Activated CD4-positive, CD25-positive, alpha-beta regulatory T cell treated with anti-CD3 and anti-CD28 coated beads, Interleukin-2, amount 50 U/mL, for 16 hours (primary cell): ENCODE measurements around the gene RRAS2.
"Not testable (repeated sequence)": the region's sequence is repeated elsewhere in the genome, so short reads cannot be mapped to it uniquely, and the experiment has no call there.

Experiments used
- DNase-seq: peaks from one replicate; pipeline ENCODE4 v3.0.0-alpha.2; 2020; ENCODE audit warnings: low read depth, low spot score

RRAS2 gene

DNA sequence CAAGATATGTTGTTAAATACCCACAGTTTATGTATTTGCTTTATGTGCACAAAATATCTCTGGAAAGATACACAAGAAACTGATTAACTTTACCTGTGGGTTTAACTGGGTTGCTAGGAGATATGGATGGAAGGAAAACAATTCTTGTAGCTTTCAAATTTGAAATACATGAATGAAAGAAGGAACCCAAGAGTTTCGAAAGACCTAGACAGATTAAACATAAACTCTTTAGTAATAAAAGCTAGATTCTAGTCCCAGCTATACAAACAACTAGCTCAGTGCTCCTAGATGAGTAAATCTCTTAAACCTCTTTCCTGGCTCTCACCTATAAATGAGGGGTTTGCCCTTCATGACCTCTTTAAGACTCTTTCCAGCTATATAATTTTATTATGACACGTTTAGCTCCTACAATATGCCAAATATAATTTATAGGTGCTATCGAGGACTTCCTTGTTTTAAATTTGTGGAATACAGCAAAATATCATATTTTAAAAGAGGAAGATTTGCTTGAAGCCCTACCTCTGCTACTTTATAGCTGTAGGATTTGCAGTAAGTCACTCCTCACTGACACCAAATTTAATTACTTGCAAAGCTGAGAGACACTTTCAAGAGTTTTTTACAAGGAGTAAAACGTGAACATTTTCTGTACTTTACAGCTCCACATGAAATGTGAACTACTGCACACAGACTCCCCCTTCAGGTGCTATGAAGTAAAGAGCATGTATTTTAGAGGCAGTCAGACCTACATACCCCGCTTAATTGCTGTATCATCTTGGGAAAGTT, 50.7 kb downstream of the RRAS2 start:
- DNase-seq: no peak

DNA sequence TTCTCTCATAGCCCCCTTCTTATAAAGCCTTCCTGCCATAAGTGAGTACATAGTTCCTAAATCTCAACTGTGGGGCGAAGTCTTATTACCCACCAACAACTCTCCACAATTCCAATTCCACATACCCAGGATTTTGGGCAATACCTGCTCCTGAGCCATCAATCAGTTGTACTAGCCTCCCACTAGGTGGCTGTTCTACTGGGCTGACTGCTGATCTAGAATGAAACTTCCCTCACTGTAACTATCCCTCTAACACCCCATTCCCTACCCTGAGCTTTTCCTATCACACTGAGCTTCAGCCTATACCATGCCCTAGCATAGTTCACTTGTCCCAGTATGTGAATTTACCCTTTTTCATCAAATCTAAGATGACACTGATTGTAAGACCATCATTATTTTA, 52.5 kb downstream of the RRAS2 start:
- no peak for DNase-seq

DNA sequence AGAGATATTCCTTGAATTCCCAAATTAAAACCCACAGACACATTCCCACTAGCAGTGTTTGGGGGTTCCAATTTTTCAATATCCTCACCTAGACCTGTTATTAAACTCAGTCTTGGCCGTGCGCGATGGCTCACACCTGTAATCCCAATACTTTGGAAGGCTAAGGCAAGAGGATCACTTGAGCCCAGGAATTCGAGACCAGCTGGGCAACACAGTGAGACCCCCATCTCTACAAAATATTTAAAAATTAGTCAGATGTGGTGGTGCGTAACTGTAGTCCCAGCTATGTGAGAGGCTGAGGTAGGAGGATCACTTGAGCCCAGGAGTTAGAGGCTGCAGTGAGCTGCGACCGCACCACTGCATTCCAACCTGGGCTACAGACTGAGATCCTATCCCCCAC, 53.3 kb downstream of the RRAS2 start:
- no peak for DNase-seq

DNA sequence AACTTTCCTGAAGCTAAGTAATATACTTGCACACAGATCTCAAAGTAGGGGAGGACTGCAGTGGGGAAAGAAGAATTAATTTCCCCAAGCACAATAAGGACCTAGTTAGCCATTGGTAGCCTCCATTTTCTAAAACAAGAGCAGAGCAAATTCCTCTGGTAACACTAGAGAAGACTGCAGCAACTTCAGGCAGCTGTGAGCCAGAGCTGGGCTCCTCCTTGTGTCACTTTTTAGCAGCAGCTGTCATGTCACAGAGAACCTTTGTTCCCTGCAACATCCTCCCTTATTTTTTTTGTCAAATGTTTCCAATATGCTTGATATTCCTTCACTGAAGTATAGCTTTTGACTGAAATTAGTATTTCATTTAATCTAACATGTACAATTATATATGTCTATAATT, 54.4 kb downstream of the RRAS2 start:
- DNase-seq: no peak

DNA sequence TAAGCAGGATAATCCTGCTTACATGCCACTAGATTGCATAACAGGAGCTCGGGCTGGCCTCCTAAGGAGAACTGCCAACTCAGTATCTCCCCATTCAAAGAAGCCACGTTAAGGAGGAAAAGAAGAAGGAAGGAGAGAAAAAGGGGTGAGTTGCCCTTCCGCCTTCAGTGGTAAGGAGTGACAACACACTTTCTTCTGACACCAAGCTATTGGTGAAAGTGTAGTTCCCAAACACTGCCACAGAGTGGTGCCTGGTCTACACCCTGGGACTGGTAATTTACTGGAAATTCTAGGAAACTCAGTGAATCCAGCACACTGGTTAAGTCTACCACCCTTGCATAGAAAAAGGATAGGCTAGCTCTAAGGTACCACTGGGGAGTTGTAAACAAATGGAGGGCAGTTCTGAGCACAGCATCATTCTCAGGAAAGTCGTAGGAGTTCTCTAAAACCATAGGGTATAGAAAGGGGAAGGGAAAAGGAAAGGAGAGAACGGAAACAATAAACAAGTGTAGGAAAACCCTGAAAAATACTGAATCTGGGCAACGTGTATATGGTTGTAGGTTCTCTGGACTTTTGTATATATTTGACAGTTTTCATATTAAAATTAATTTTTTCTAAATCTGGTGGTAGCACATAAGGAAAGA, 58.2 kb downstream of the RRAS2 start:
- no peak for DNase-seq

DNA sequence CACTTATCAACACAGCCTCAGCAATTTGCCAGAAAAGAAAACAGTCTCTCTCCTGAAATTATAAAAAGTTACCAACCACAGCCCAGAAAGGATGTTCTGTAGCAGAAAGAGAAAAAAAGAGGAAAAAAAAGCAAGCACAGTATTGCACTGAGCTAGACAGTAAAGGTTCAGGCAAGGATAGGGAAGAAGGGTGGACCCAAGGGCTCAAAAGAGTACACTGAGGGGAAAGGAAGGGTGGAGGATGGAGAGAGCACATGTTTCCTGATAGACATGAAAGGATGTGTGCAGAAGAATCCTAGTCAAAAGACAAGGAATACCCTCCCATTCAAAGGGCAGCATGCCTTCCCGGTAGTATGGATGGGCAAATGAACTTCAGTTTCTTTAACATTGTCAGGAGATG, 59.1 kb downstream of the RRAS2 start:
- DNase-seq: no peak

DNA sequence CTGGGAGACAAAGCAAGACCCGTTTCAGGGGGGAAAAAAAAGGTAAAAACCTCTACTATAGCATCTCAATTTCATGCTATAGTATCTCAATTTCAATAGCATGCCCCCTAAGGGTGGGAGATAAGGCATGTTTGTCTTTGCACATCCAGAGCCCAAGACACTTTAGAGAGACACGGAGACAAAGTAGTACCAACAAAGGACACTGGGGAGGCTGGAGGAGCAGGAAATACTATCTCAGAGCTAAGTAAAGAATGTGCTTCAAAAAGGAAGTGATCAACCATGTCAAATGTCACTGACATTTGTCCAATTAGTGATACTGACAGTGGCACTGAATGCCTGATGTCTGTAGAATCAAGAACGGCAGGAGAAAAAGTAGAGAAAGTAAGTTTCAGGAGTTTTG, 68.6 kb downstream of the RRAS2 start:
- no peak for DNase-seq

DNA sequence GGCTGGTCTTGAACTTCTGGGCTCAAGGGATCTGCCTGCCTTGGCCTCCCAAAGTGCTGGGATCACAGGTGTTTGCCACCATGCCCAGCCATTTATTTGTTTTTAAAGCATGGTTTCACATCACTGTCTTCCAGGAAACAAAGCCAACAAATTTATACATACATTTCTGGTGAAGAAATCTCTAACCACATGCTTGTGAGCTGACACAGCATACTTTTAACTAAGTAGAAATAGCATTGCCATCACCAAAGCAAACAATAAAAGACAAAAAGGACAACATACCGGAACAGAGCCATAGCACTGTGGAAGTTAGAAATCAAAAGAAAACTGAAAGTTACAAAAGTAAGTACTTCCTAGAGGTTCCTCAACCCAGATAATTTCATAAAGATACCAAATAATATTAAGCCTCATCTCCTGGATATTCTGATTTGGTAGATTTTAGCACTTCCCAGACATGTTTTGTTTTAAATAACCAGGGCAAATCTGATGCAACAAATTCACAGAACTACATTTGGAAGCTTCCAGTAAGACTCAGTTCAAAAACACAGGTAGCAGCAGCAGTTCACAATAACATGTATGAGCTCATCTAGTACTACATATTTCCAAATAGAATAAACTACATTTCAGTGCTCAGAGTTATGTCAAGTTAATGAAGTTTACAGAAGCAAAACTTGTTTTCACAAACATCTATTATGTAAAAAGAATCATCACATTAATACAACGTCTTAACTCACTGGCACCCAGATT, 70.6 kb downstream of the RRAS2 start:
- DNase-seq: no peak

DNA sequence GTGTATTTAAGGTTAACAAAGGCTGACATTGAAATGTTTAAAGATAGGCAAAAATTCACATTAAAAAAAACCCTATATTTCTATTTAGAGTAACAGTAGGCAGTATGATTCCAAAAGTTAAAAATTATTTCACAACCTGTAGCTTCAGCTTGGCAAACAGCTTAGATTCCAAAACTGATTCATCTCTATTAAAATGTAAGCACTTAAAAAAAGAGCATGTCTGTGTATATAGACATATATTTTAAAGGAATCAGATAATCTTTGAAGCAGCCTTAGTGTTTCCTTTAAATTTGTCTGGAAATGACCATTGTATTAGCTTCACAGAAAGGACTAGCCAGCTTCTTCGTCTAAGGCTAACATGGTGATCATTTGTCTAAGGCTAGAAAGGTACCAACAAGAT, 80.1 kb downstream of the RRAS2 start:
- not testable (repeated sequence) for DNase-seq

DNA sequence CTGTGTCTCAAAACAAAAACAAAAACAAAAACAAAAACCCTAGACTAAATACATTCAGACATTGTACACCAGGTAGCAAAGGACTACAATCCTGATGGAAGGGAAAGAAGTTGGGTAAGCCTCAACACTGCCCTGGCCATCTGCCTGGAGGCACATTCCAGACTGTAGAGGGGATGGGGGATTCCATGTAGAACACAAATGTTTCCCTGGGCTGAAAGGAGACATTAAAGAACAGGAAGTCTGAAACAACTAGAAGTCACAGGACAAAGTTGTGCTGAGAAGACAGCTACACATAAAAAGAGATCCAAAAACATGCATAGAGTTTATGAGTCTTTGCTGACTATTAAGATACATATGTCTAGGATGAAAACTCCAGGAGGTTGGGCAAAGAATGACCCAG, 83.9 kb downstream of the RRAS2 start:
- no peak for DNase-seq

DNA sequence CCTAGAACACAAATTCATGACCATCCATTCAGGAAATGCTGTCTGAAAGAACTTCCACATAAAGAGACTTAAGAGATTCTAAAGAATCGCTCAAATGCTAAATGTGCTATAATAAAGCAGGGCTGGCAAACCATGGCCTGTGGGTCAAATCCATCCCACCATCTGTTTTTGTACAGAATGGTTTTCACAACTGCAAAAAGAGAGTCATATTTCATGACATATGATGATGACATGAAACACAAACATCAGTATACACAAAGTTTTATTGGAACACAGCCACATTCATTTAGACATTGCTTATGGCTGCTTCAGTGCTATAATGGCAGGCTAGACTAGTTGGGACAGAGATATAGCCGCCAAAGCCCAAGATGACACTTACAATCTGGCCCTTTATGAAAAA, 85.1 kb downstream of the RRAS2 start:
- no peak for DNase-seq

DNA sequence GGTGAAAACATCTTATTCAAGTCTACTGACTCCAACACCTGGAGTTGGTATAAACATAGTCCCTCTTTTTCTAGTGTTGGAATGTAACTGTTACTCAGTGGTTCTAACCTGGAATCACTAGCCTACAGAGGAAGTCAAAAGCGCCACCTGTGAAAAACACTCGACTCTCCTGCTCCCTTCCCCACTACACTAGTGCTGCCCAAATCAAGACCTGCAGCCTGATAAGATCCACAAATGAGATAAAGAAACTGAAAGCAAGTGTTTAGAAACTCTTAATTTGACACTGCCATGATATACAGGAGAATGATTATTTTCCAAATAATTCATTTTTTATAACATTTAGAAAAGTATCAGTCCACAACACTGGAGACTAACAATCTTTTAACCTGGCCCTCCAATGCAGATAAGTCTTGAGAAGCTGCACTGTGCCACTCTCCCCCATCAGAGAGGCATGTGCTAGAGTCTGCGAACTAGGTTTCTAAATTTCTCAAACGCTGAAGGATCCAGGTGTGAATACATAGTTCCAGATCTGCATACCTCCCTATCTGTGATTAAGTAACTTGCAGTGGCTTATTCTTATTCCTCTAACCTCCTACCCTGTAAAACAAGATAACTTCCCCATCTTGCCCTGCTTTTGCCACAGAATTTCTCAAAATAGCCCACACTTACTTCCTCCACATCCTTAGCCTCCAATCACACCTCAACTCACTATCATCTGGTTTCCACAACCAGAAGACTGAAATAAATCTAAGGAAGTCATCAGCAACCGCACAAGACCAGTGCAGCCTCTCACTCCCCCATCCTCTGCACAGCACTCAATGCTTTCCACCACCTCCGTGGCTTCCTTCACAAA, 88.1 kb downstream of the RRAS2 start:
- no peak for DNase-seq

DNA sequence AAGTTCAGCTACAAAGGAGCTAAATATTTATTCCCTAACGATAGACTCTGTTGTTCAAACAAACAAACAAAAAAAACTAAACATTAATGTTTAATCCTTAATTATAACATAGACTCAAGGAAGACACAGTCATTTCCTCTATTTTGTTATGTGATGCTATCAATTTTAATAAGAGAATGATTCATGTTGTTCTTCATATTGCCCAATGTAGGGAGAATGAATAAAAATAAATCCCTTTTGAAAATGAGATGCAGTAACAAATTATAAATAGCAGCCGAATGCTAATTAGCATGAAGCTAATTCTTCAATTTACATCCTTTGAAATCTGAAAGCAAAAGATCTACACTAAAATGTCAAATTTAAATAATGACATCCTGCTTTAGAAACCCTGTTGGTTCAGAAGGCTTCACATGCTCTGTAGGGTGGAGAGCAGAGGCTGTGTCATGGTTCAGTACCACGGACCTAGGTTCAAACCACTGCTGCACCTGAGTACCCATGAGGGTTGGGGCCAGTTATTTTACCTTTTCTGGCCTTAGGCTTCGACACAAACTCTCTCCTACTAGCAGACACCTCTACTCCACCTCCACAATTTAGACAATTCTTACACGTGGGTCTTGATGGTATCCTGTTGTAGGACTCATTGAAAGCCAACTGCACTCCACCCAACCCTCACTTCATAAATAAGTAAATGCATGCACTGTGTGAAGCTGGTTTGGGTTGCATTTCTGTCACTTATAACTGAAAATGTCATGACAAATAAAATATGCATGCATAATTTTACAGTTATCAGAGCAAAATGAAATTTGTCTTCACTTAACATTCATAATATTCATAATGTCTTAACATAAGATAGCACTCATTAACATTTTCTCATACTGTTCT, 89.0 kb downstream of the RRAS2 start:
- no peak for DNase-seq

DNA sequence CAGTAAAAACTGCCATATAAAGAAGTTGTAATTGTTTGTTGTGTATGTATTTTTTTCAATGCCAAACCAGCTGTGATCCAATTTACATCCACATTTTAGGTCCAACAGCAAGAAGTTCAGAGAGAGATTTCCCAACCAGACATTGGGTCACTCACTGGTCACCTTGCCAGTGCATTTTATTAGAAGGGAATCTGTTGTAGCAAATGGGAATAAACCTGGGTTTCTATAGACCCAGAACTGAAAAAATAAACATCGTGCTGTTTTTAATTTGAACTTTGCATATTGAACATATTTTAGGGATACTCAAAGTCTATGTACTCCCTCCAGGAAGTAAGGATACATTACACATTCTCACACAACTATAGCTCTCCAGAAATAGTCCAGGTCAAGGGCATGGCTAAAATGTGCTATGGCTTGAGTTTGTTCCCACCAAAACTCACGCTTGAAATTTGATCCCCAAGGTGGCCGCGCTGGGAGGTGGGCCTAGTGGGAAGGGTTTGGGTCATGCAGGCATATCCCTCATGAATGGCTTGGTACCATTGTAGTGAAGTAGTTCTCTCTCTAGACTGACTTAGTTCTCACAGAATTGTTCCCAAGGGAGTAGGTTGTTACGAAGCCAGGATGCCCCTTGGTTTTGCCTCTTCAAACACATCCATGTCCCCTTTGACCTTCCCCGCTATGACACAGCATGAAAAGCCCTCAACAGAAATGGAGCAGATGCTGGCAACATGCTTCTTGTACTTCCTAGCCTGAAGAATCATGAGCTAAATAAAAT, 90.9 kb downstream of the RRAS2 start:
- no peak for DNase-seq

DNA sequence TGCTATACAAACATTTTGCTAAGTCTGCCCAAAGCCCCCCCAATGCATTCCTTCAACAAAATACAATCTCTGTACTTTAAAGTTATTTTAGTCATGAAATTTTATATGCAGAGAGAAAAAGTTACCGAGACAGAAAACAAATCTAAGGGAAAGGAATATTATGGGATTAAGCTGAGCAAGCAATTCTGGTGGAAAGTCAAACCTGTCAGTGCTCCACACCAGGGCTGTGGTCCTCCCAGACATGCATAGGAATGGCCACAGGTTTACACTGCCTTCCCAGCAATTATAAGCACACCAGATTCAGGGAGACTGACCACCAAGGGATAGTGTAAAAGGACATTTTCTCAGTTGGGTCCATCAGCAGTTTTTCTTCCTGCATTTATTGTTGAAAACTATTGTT, 92.4 kb downstream of the RRAS2 start:
- DNase-seq: no peak

DNA sequence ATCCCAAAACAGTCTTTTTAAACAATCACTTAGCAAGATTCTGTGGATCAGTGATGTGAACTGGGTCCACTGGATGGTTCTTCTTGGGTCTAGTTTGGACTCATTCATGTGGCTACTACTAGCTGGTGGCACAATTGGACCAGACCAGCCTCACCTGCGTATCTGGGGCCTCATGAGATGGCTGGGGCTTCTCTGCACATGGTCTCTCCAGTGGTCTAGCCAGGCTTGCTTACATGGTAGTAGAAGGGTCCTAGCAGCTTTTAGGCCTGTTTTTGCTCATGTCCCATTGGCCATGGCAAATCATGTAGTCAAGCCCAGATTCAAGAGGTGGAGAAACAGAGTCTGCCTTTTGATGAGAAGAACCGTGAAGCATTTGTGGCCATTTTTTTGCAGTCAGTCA, 94.0 kb downstream of the RRAS2 start:
- DNase-seq: no peak

DNA sequence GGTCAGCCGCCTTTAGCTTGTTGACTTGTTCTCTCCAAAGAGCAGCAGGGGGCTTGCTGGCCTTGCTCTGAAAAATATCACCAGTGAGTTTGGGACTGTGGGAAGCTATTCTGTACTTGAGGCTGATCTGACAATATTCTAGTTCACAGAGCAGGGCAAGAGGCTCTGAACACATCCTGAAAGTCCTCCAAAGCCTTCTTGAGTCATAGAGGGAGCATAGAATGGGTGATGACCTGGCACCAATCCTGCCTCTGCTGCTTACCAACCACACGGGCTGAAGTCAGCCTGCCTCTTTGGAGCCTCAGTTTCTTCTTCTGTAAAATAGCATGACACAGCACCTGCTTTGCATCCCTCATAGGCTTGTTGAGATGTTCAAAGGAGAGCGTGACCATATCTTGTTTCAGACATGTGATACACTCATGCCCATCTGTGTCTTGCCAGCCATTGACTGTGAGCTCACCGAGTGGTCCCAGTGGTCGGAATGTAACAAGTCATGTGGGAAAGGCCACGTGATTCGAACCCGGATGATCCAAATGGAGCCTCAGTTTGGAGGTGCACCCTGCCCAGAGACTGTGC, 96.6 kb downstream of the RRAS2 start:
- no peak for DNase-seq

DNA sequence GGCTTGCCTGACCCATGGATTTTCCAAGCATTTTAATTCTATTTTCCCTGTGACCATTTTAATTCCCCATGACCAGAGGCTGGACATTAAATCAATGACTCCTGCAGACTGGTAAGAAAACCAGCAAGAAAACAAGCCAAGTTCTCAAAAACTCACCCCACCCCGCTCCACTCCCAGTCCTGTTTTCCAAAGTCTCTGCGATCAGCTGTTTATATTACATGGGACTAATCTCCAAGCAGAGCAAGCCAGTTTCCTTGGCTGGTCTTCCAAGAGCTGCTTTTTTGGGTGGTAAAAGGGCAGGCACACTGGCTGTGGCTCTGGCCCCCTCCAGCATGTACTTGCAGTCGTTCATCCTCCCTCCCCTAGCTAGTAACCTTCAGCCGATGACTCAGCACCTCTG, 97.9 kb downstream of the RRAS2 start:
- no peak for DNase-seq

DNA sequence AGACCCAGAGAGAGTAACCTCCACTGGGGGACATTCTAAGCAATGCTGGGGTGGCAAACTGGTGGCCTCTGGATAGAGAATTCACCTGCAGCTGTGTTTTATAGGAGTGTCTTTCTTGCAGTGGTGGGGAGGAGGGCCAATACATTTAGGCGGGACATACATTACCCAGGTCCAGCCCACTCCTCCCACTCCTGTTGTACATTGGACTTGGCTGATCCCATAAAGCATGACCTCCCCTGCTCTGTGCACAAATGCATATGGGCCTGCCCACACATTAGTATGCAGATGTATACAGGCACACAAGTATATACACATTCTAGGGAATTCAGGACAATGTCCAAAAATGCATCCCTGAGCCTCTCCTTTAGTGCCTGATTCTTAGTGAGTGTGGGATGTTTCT, 99.1 kb downstream of the RRAS2 start:
- DNase-seq: no peak
